PC-9 (cell line): Measurements from ENCODE around the gene DLD.
"Not testable (repeated sequence)": the region's sequence is repeated elsewhere in the genome, so short reads cannot be mapped to it uniquely, and the experiment has no call there.

Source experiments
- EZH2 ChIP-seq: fragments of 200-600 bp; sonication (generic); IDR thresholded peaks from 2 replicates; pipeline ENCODE4 v1.8.0; 2017; ENCODE audit warnings: antibody characterized with exemption, low read depth
- TF ChIP-seq, protein P1 (sequence below): fragments of 200-600 bp; sonication (generic); conservative IDR thresholded peaks from 2 replicates; pipeline ENCODE4 v1.6.1; 2017; ENCODE audit warnings: mixed run types, antibody characterized with exemption, mild to moderate bottlenecking, moderate library complexity

DNA sequence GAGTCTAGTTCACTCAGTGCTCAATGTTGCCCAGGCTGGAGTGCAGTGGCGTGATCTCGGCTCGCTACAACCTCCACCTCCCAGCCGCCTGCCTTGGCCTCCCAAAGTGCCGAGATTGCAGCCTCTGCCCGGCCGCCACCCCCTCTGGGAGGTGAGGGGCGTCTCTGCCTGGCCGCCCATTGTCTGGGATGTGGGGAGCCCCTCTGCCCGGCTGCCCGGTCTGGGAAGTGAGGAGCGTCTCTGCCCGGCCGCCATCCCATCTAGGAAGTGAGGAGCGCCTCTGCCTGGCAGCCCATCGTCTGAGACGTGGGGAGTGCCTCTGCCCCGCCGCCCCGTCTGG, 43.2 kb upstream of the DLD start:
- TF ChIP-seq, protein P1, sequence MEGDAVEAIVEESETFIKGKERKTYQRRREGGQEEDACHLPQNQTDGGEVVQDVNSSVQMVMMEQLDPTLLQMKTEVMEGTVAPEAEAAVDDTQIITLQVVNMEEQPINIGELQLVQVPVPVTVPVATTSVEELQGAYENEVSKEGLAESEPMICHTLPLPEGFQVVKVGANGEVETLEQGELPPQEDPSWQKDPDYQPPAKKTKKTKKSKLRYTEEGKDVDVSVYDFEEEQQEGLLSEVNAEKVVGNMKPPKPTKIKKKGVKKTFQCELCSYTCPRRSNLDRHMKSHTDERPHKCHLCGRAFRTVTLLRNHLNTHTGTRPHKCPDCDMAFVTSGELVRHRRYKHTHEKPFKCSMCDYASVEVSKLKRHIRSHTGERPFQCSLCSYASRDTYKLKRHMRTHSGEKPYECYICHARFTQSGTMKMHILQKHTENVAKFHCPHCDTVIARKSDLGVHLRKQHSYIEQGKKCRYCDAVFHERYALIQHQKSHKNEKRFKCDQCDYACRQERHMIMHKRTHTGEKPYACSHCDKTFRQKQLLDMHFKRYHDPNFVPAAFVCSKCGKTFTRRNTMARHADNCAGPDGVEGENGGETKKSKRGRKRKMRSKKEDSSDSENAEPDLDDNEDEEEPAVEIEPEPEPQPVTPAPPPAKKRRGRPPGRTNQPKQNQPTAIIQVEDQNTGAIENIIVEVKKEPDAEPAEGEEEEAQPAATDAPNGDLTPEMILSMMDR, result not testable (repeated sequence)
- not testable (repeated sequence) for TF ChIP-seq EZH2
